BLaER1 treated with 17β-estradiol and CSF1 and Interleukin-3, amounts not matched to agents 10 nM and 100 nM (cell line): Measurements from ENCODE around the gene SLC49A4.
A peak's percentile ranks its signal among the peaks of the same experiment; 100 is the strongest.

Source experiments
- H3K27ac ChIP-seq, 11 experiments: shearing (Covaris generic); formaldehyde crosslinking; 2 replicates each; pipeline ENCODE4 v1.8.1; 2022
- H3K27me3 ChIP-seq, 11 experiments: shearing (Covaris generic); formaldehyde crosslinking; 2 replicates each; pipeline ENCODE4 v1.8.1; 2022
- H3K36me3 ChIP-seq, 11 experiments: shearing (Covaris generic); formaldehyde crosslinking; 2 replicates each; pipeline ENCODE4 v1.8.1; 2022
- H3K4me1 ChIP-seq, 10 experiments: shearing (Covaris generic); formaldehyde crosslinking; 2 replicates each; pipeline ENCODE4 v1.8.1; 2022
- H3K4me2 ChIP-seq, 11 experiments: shearing (Covaris generic); formaldehyde crosslinking; 2 replicates each; pipeline ENCODE4 v1.8.1; 2022
- H3K4me3 ChIP-seq, 10 experiments: shearing (Covaris generic); formaldehyde crosslinking; 2 replicates each; pipeline ENCODE4 v1.8.1; 2022
- H3K9ac ChIP-seq, 11 experiments: shearing (Covaris generic); formaldehyde crosslinking; 2 replicates each; pipeline ENCODE4 v1.8.1; 2022
- H3K9me3 ChIP-seq, 11 experiments: shearing (Covaris generic); formaldehyde crosslinking; replicated peaks in 1 of 11; 2 replicates each; pipeline ENCODE4 v1.8.1; 2022
- H4K20me1 ChIP-seq, 11 experiments: shearing (Covaris generic); formaldehyde crosslinking; 2 replicates each; pipeline ENCODE4 v1.8.1; 2022
- Cebpa-rat ChIP-seq, 11 experiments: shearing (Covaris generic); IDR thresholded peaks; 2 replicates each; pipeline ENCODE4 v1.8.1; 2022

SLC49A4 gene

GRCh38 chr3:122843604-122844003, 48.7 kb downstream of the SLC49A4 start:
- Histone ChIP-seq H3K4me3 (no peak overlapping the region), H3K9me3 (peaks cover 0 to 3% (median 0%) of the 10 kb centered on the region in 11 experiments; a peak in 4 of 22 replicates), H3K4me2 (no peak overlapping the region), H4K20me1 (no peaks in the 10 kb centered on the region), H3K36me3 (peaks cover 0 to 33% (median 0%) of the 10 kb centered on the region in 11 experiments; a peak in 6 of 22 replicates), H3K27ac (no peak overlapping the region), H3K27me3 (no peaks in the 10 kb centered on the region), H3K4me1 (no peaks in the 10 kb centered on the region), H3K9ac (no peak overlapping the region)
- no peak for TF ChIP-seq Cebpa-rat (IDR thresholded peaks at IDR 0.05)

- no peaks in the 10 kb centered on the region for H3K27me3 ChIP-seq
- H3K4me1 ChIP-seq, result peaks cover 0 to 8% (median 0%) of the 10 kb centered on the region in 10 experiments; a peak in 2 of 20 replicates
- peaks cover 0 to 2% (median 1%) of the 10 kb centered on the region in 11 experiments; a peak in 10 of 22 replicates for H3K9me3 ChIP-seq
- no peaks in the 10 kb centered on the region; a peak in 1 of 22 replicates for H4K20me1 ChIP-seq
- peaks cover 0 to 64% (median 0%) of the 10 kb centered on the region in 11 experiments; a peak in 4 of 22 replicates for H3K36me3 ChIP-seq
- no peak overlapping the region for H3K4me2 ChIP-seq
- TF ChIP-seq Cebpa-rat (IDR thresholded peaks at IDR 0.05), result no peak
- H3K9ac ChIP-seq, result no peak overlapping the region
- H3K4me3 ChIP-seq, result no peak overlapping the region
- no peak overlapping the region for H3K27ac ChIP-seq
Observed at GRCh38 chr3:122857019-122857418, 62.1 kb downstream of the SLC49A4 start.

GRCh38 chr3:122858373-122858772, 63.5 kb downstream of the SLC49A4 start:
- Histone ChIP-seq H3K27me3 (no peaks in the 10 kb centered on the region), H4K20me1 (no peaks in the 10 kb centered on the region; a peak in 1 of 22 replicates), H3K4me2 (no peak overlapping the region)

GRCh38 chr3:122859021-122859805, 64.3 kb downstream of the SLC49A4 start:
- Histone ChIP-seq H3K4me3 (no peak overlapping the region), H3K36me3 (peaks cover 0 to 44% (median 0%) of the 10 kb centered on the region in 11 experiments; a peak in 4 of 22 replicates), H3K9me3 (no peaks in the 10 kb centered on the region), H3K9ac (no peak overlapping the region), H3K27ac (no peak overlapping the region), H3K27me3 (no peaks in the 10 kb centered on the region), H3K4me1 (peaks cover 0 to 8% (median 1%) of the 10 kb centered on the region in 10 experiments; a peak in 15 of 20 replicates), H4K20me1 (no peaks in the 10 kb centered on the region; a peak in 1 of 22 replicates), H3K4me2 (no peak overlapping the region)
- TF ChIP-seq Cebpa-rat (IDR thresholded peaks at IDR 0.05), result no peak

More at GRCh38 chr3:122858373-122858772, 63.5 kb downstream of the SLC49A4 start:
- no peak for TF ChIP-seq Cebpa-rat (IDR thresholded peaks at IDR 0.05)
- no peaks in the 10 kb centered on the region for H3K9me3 ChIP-seq
- peaks cover 0 to 8% (median 0%) of the 10 kb centered on the region in 10 experiments; a peak in 2 of 20 replicates for H3K4me1 ChIP-seq
- H3K9ac ChIP-seq, result no peak overlapping the region
- H3K4me3 ChIP-seq, result no peak overlapping the region
- peaks cover 0 to 50% (median 0%) of the 10 kb centered on the region in 11 experiments; a peak in 4 of 22 replicates for H3K36me3 ChIP-seq
- no peak overlapping the region for H3K27ac ChIP-seq

- Histone ChIP-seq H3K36me3 (peaks cover 0 to 45% (median 0%) of the 10 kb centered on the region in 11 experiments; a peak in 4 of 22 replicates), H3K4me2 (no peak overlapping the region), H3K27me3 (no peaks in the 10 kb centered on the region), H3K4me1 (peaks cover 0 to 12% (median 9%) of the 10 kb centered on the region in 10 experiments; a peak in 15 of 20 replicates), H3K9ac (no peak overlapping the region), H3K9me3 (no peaks in the 10 kb centered on the region), H3K27ac (no peak overlapping the region), H4K20me1 (no peaks in the 10 kb centered on the region), H3K4me3 (no peak overlapping the region)
- TF ChIP-seq Cebpa-rat (IDR thresholded peaks at IDR 0.05), result no peak
Observed at GRCh38 chr3:122862381-122862780, 67.5 kb downstream of the SLC49A4 start.

GRCh38 chr3:122864498-122864897, 69.6 kb downstream of the SLC49A4 start:
- Histone ChIP-seq H3K4me2 (peak overlapping the region in 9 of 11 experiments; percentile 20 to 65 (median 62); a peak in 16 of 22 replicates), H3K27me3 (no peaks in the 10 kb centered on the region), H3K9me3 (no peaks in the 10 kb centered on the region), H3K9ac (no peak overlapping the region), H3K36me3 (peaks cover 0 to 43% (median 0%) of the 10 kb centered on the region in 11 experiments; a peak in 4 of 22 replicates), H3K4me3 (no peak overlapping the region), H3K4me1 (peaks cover 0 to 12% (median 9%) of the 10 kb centered on the region in 10 experiments; a peak in 15 of 20 replicates), H4K20me1 (no peaks in the 10 kb centered on the region), H3K27ac (no peak overlapping the region)
- TF ChIP-seq Cebpa-rat (IDR thresholded peaks at IDR 0.05), result no peak

GRCh38 chr3:122868322-122868721, 73.5 kb downstream of the SLC49A4 start:
- H3K9ac ChIP-seq, result no peak overlapping the region
- no peaks in the 10 kb centered on the region for H3K9me3 ChIP-seq
- peaks cover 0 to 35% (median 0%) of the 10 kb centered on the region in 11 experiments; a peak in 3 of 22 replicates for H3K36me3 ChIP-seq
- no peaks in the 10 kb centered on the region for H4K20me1 ChIP-seq
- H3K27ac ChIP-seq, result no peak overlapping the region
- no peaks in the 10 kb centered on the region for H3K27me3 ChIP-seq
- no peak overlapping the region for H3K4me2 ChIP-seq
- H3K4me3 ChIP-seq, result no peak overlapping the region
- no peak for TF ChIP-seq Cebpa-rat (IDR thresholded peaks at IDR 0.05)
- H3K4me1 ChIP-seq, result peaks cover 0 to 25% (median 18%) of the 10 kb centered on the region in 10 experiments; a peak in 16 of 20 replicates

- no peaks in the 10 kb centered on the region for H4K20me1 ChIP-seq
- peak overlapping the region in 2 of 10 experiments; percentile 10 to 17; a peak in 3 of 20 replicates for H3K4me3 ChIP-seq
- H3K9me3 ChIP-seq, result no peaks in the 10 kb centered on the region
- no peak overlapping the region for H3K27ac ChIP-seq
- peaks cover 19 to 47% (median 35%) of the 10 kb centered on the region in 10 experiments; a peak in 19 of 20 replicates for H3K4me1 ChIP-seq
- H3K4me2 ChIP-seq, result peak overlapping the region; percentile 1 to 80 (median 67); a peak in 21 of 22 replicates
- peaks cover 0 to 14% (median 0%) of the 10 kb centered on the region in 11 experiments; a peak in 2 of 22 replicates for H3K36me3 ChIP-seq
- H3K27me3 ChIP-seq, result no peaks in the 10 kb centered on the region
- no peak overlapping the region for H3K9ac ChIP-seq
- no peak for TF ChIP-seq Cebpa-rat (IDR thresholded peaks at IDR 0.05)
Observed at GRCh38 chr3:122873741-122874515, 79.1 kb downstream of the SLC49A4 start.
